ENCODE measurements around the gene NUTF2.

GRCh38 chr16:67828651-67829050, 18.1 kb upstream of the NUTF2 start:
- TF ChIP-seq CTCF (IDR thresholded peaks at IDR 0.05; ENCODE audit: low read depth, low read length, poor library complexity, severe bottlenecking) (no peak), EZH2phosphoT487 (IDR thresholded peaks at IDR 0.05; ENCODE audit: borderline replicate concordance, low read length) (no peak)
